Measurements from ENCODE around the gene CFDP1. TPM values are rescaled to one million over a fixed set of nuclear protein-coding genes. Genes with fewer than 3 reads are reported as not detected.
A peak's percentile ranks its signal among the peaks of the same experiment; 100 is the strongest.
"Not testable (repeated sequence)": the region's sequence is repeated elsewhere in the genome, so short reads cannot be mapped to it uniquely, and the experiment has no call there.

CFDP1 gene
- total RNA-seq, 1 donor from 2014 or later = 49.0 TPM

GRCh38 chr16:75456971-75457370 lies 23.7 kb upstream of the CFDP1 start:
- H3K27me3 ChIP-seq = no peaks in the 10 kb centered on the region

GRCh38 chr16:75456486-75456885 lies 23.2 kb upstream of the CFDP1 start:
- H3K4me3 ChIP-seq; H3K27me3 ChIP-seq; H3K9me3 ChIP-seq; intact Hi-C loops (cut with DNase I); H3K36me3 ChIP-seq; H3K27ac ChIP-seq; ATAC-seq; H3K4me1 ChIP-seq: not testable (repeated sequence)
- peak; percentile 35 for DNase-seq

More at GRCh38 chr16:75456971-75457370, 23.7 kb upstream of the CFDP1 start:
- H3K27ac ChIP-seq = no peak overlapping the region
- intact Hi-C loops (cut with DNase I) = no loop called here
- DNase-seq = peak; percentile 15
- H3K36me3 ChIP-seq = no peaks in the 10 kb centered on the region
- no peaks in the 10 kb centered on the region for H3K9me3 ChIP-seq
- H3K4me3 ChIP-seq = no peak overlapping the region
- TF ChIP-seq CTCF (IDR thresholded peaks at IDR 0.05) = no peak
- ATAC-seq = no peak
- H3K4me1 ChIP-seq = peaks cover 5% of the 10 kb centered on the region

- ATAC-seq (no peak), DNase-seq (peak; percentile 2)
- no peak for TF ChIP-seq CTCF (IDR thresholded peaks at IDR 0.05)
- peaks cover 5% of the 10 kb centered on the region for H3K36me3 ChIP-seq
- intact Hi-C loops (cut with DNase I) = no loop called here
- no peaks in the 10 kb centered on the region for H3K27me3 ChIP-seq
- no peaks in the 10 kb centered on the region for H3K4me1 ChIP-seq
- no peaks in the 10 kb centered on the region for H3K9me3 ChIP-seq
- no peak overlapping the region for H3K27ac ChIP-seq
- no peak overlapping the region for H3K4me3 ChIP-seq
Observed at GRCh38 chr16:75455677-75456076, 22.4 kb upstream of the CFDP1 start.

- no peak overlapping the region for H3K27ac ChIP-seq
- no peaks in the 10 kb centered on the region for H3K4me1 ChIP-seq
- H3K4me3 ChIP-seq = no peak overlapping the region
- no peaks in the 10 kb centered on the region for H3K9me3 ChIP-seq
- TF ChIP-seq CTCF (IDR thresholded peaks at IDR 0.05) = no peak
- DNase-seq (peak; percentile 17), ATAC-seq (peak; percentile 36)
- intact Hi-C loops (cut with DNase I) = no loop called here
- no peaks in the 10 kb centered on the region for H3K27me3 ChIP-seq
- peaks cover 31% of the 10 kb centered on the region for H3K36me3 ChIP-seq
Observed at GRCh38 chr16:75452464-75453190, 19.3 kb upstream of the CFDP1 start.

GRCh38 chr16:75446416-75446815 lies 13.1 kb upstream of the CFDP1 start:
- Histone ChIP-seq H3K4me3 (no peak overlapping the region), H3K27me3 (no peaks in the 10 kb centered on the region), H3K36me3 (peaks cover 44% of the 10 kb centered on the region), H3K4me1 (no peaks in the 10 kb centered on the region), H3K9me3 (no peaks in the 10 kb centered on the region), H3K27ac (no peak overlapping the region)
- DNase-seq (no peak), ATAC-seq (no peak)
- TF ChIP-seq CTCF (IDR thresholded peaks at IDR 0.05) = no peak
- intact Hi-C loops (cut with DNase I) = no loop called here

- H3K36me3 ChIP-seq = peaks cover 36% of the 10 kb centered on the region
- H3K27ac ChIP-seq = no peak overlapping the region
- H3K4me1 ChIP-seq = no peaks in the 10 kb centered on the region
- H3K9me3 ChIP-seq = no peaks in the 10 kb centered on the region
- ATAC-seq (no peak), DNase-seq (no peak)
- H3K27me3 ChIP-seq = no peaks in the 10 kb centered on the region
- no peak for TF ChIP-seq CTCF (IDR thresholded peaks at IDR 0.05)
- H3K4me3 ChIP-seq = no peak overlapping the region
- intact Hi-C loops (cut with DNase I) = no loop called here
Observed at GRCh38 chr16:75445298-75445697, 12.0 kb upstream of the CFDP1 start.
